B cell (primary cell): Measurements from ENCODE around the gene HEXIM1. TPM values are rescaled to one million over a fixed set of nuclear protein-coding genes. Genes with fewer than 3 reads are reported as not detected.

Experiments
- ATAC-seq: fragments of 200-7000 bp; cut with Tn5 transposase; one replicate; pipeline ENCODE4 v1.10.0; 2021; ENCODE audit warnings: low read depth, mild to moderate bottlenecking, moderate number of reproducible peaks, moderate library complexity
- CTCF ChIA-PET: fragments of 350-600 bp; sonication (Branson Sonifier 250); formaldehyde crosslinking; loops from one replicate; lab custom pipeline; 2021; ENCODE audit warnings: antibody characterized with exemption, inconsistent platforms; lab: Charles Lee
- POLR2A ChIA-PET: fragments of 350-600 bp; sonication (Branson Sonifier 250); formaldehyde crosslinking; loops from one replicate; lab custom pipeline; 2021; ENCODE audit warnings: antibody characterized with exemption; lab: Charles Lee
- DNase-seq: peaks from one replicate; pipeline ENCODE4 v3.0.0; 2013
- H2AFZ ChIP-seq: 2 replicates; pipeline ENCODE4 v1.6.1; 2012; ENCODE audit warnings: mild to moderate bottlenecking, low read depth, low read length; ENCODE audit not compliant: insufficient read depth, poor library complexity, severe bottlenecking
- H3K27ac ChIP-seq, 2 donors: 1 replicate in 1 of 2; 2 replicates in 1 of 2; pipeline ENCODE4 v1.5.1; 2012 to 2013; ENCODE audit warnings: low read length in 2 of 2, mild to moderate bottlenecking in 2 of 2, moderate library complexity in 1 of 2
- H3K27me3 ChIP-seq, 4 experiments: fragments of 200-600 bp in 1 of 4; sonication (generic) in 1 of 4; replicated peaks in 1 of 4; 1 replicate in 2 of 4; 2 replicates in 2 of 4; pipeline versions ENCODE4 v1.6.1 to v1.7.0; 2013 to 2016; ENCODE audit warnings: low read length in 3 of 4, mild to moderate bottlenecking in 2 of 4, mixed read lengths in 1 of 4, moderate library complexity in 1 of 4; ENCODE audit not compliant: insufficient read depth in 4 of 4, control insufficient read depth in 3 of 4; ENCODE audit errors: control extremely low read depth in 1 of 4
- H3K36me3 ChIP-seq, 2 experiments: replicated peaks in 1 of 2; 1 replicate in 1 of 2; 2 replicates in 1 of 2; pipeline versions ENCODE4 v1.6.1 to v1.7.1; 2013; ENCODE audit warnings: low read length in 1 of 2; ENCODE audit not compliant: insufficient read depth in 2 of 2, control insufficient read depth in 1 of 2; ENCODE audit errors: control extremely low read depth in 1 of 2, extremely low read depth in 1 of 2
- H3K4me1 ChIP-seq, 2 donors: fragments of 200-600 bp in 1 of 2; sonication (generic) in 1 of 2; 1 replicate in 1 of 2; 2 replicates in 1 of 2; pipeline versions ENCODE4 v1.5.1 to v1.6.1; 2013 to 2017; ENCODE audit warnings: low read length in 2 of 2; ENCODE audit not compliant: control insufficient read depth in 2 of 2, insufficient read depth in 2 of 2
- H3K4me2 ChIP-seq: replicated peaks from 2 replicates; pipeline ENCODE3; 2012; ENCODE audit warnings: mild to moderate bottlenecking, low read depth, low read length; ENCODE audit not compliant: poor library complexity, severe bottlenecking
- H3K4me3 ChIP-seq, 5 experiments: fragments of 200-600 bp in 1 of 5; sonication (generic) in 1 of 5; 1 replicate in 3 of 5; 2 replicates in 2 of 5; pipeline versions ENCODE4 v1.5.1 to v1.7.0; 2011 to 2016; ENCODE audit warnings: low read length in 4 of 5, mild to moderate bottlenecking in 4 of 5, low read depth in 2 of 5, control low read depth in 1 of 5, moderate library complexity in 1 of 5; ENCODE audit not compliant: insufficient read depth in 1 of 5; ENCODE audit errors: control extremely low read depth in 1 of 5, extremely low read depth in 1 of 5
- H3K79me2 ChIP-seq: fragments of 200-600 bp; sonication (generic); one replicate; pipeline ENCODE4 v1.6.0; 2016; ENCODE audit warnings: low read length; ENCODE audit not compliant: control insufficient read depth, insufficient read depth
- H3K9ac ChIP-seq: fragments of 200-600 bp; sonication (generic); 2 replicates; pipeline ENCODE4 v1.6.1; 2017; ENCODE audit warnings: mild to moderate bottlenecking, low read length, moderate library complexity
- H3K9me3 ChIP-seq, 3 donors: one replicate each; pipeline versions ENCODE4 v1.6.1 to v1.7.1; 2013; ENCODE audit warnings: low read length in 2 of 3; ENCODE audit not compliant: control insufficient read depth in 2 of 3, insufficient read depth in 1 of 3; ENCODE audit errors: control extremely low read depth in 1 of 3
- H4K20me1 ChIP-seq: 2 replicates; pipeline ENCODE4 v1.6.0; 2012; ENCODE audit warnings: mild to moderate bottlenecking, low read length; ENCODE audit not compliant: insufficient read depth, control insufficient read depth, poor library complexity, severe bottlenecking
- H3K27ac Mint-ChIP-seq: one replicate; pipeline ENCODE4 v1.8.0; 2021; ENCODE audit warnings: mixed read lengths
- H3K27me3 Mint-ChIP-seq: one replicate; pipeline ENCODE4 v1.8.0; 2021; ENCODE audit warnings: mixed read lengths
- H3K4me1 Mint-ChIP-seq: one replicate; pipeline ENCODE4 v1.8.0; 2021; ENCODE audit warnings: mixed read lengths
- H3K4me3 Mint-ChIP-seq: one replicate; pipeline ENCODE4 v1.8.0; 2021; ENCODE audit warnings: mixed read lengths
- H3K9me3 Mint-ChIP-seq: one replicate; pipeline ENCODE4 v1.8.0; 2022; ENCODE audit warnings: mixed read lengths; ENCODE audit not compliant: insufficient read depth
- EZH2 ChIP-seq: IDR thresholded peaks from 2 replicates; pipeline ENCODE4 v1.6.1; 2012; ENCODE audit warnings: borderline replicate concordance, low read depth, mild to moderate bottlenecking, moderate library complexity, low read length; ENCODE audit not compliant: insufficient read depth, poor library complexity, severe bottlenecking
- WGBS: methylation state at CpG from one replicate; pipeline ENCODE4 v1.1.5; 2013; ENCODE audit warnings: missing lambda C conversion rate; ENCODE audit not compliant: insufficient coverage; 5-methylcytosine and 5-hydroxymethylcytosine counted together
- intact Hi-C: fragments of 100-400 bp; cut with micrococcal nuclease; formaldehyde crosslinking; loops from one replicate; pipeline ENCODE4 v1.10.0; 2022
- polyA plus RNA-seq: library from polyadenylated mRNA; depleted of rRNA; stranded (reverse); fragments of >200 nt; gene quantifications from 2 replicates; pipeline ENCODE4 v1.2.3, GENCODE V29; 2012
- total RNA-seq, 2 donors: library from RNA; stranded (reverse); fragments of 120-200 nt in 1 of 2; gene quantifications; 1 replicate in 1 of 2; 2 replicates in 1 of 2; pipeline versions ENCODE4 v1.2.3 to v1.2.4, GENCODE V29; 2013 to 2022
- TF ChIP-seq, protein P1 (sequence below): fragments of 200-600 bp; IDR thresholded peaks from one replicate; pipeline ENCODE4 v1.8.0; 2022; ENCODE audit warnings: antibody characterized with exemption, mild to moderate bottlenecking

HEXIM1 gene
- total and polyA plus RNA-seq, 2 donors (not counting 1 experiment from before 2014, with no cell fraction given): 23.7 to 48.9 TPM

DNA sequence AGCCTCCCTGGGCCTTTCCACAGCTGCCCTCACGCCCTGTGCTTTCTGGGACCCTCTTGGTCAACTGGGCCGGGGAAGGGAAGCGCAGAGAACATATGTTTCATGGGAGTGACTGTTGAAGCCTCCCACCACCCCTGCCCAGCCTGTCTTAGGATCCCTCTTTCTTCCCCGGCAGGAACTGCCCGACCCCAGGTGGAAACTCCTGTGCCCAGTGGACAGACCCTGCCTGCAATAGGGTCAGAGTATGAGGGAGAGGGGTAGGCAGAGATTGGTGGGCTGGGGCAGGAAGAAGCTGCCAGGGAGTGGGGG is 23.9 kb downstream of the HEXIM1 start:
- WGBS: 100% methylated on average over 1 of the region's 5 CpGs
- H3K9me3 ChIP-seq: no peaks in the 10 kb centered on the region
- DNase-seq (no peak), ATAC-seq (no peak)
- H3K27ac ChIP-seq: peak overlapping the region; percentile 40 to 63
- ChIA-PET POLR2A (interaction anchor here (0.5 to 3.6 kb wide), 7 partner anchors 10 to 827 kb away, joined by 3 to 23 read pairs (median 4); partner anchors contain the start of genes GRN, HEXIM1 and HEXIM2), CTCF (interaction anchor here (0.7 to 3.0 kb wide), 10 partner anchors 9 to 58 kb away, joined by 3 to 32 read pairs (median 6); partner anchors contain the start of genes ACBD4, HEXIM1 and HEXIM2)
- H3K4me3 ChIP-seq: peak overlapping the region in 4 of 5 experiments; percentile 31 to 51 (median 49)
- no peaks in the 10 kb centered on the region for H3K27me3 ChIP-seq
- no peaks in the 10 kb centered on the region for H3K36me3 ChIP-seq
- peaks cover 11 to 16% of the 10 kb centered on the region in 2 donors for H3K4me1 ChIP-seq
- Mint-ChIP-seq H3K27ac (peak overlapping the region; percentile 97), H3K4me1 (peaks cover 12% of the 10 kb centered on the region), H3K4me3 (peak overlapping the region; percentile 86), H3K27me3 (no peaks in the 10 kb centered on the region), H3K9me3 (no peaks in the 10 kb centered on the region)
- H3K79me2 ChIP-seq: no peaks in the 10 kb centered on the region
- H3K4me2 ChIP-seq: peak overlapping the region; percentile 76
- no peaks in the 10 kb centered on the region for H4K20me1 ChIP-seq
- TF ChIP-seq, protein P1, sequence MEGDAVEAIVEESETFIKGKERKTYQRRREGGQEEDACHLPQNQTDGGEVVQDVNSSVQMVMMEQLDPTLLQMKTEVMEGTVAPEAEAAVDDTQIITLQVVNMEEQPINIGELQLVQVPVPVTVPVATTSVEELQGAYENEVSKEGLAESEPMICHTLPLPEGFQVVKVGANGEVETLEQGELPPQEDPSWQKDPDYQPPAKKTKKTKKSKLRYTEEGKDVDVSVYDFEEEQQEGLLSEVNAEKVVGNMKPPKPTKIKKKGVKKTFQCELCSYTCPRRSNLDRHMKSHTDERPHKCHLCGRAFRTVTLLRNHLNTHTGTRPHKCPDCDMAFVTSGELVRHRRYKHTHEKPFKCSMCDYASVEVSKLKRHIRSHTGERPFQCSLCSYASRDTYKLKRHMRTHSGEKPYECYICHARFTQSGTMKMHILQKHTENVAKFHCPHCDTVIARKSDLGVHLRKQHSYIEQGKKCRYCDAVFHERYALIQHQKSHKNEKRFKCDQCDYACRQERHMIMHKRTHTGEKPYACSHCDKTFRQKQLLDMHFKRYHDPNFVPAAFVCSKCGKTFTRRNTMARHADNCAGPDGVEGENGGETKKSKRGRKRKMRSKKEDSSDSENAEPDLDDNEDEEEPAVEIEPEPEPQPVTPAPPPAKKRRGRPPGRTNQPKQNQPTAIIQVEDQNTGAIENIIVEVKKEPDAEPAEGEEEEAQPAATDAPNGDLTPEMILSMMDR: no peak
- TF ChIP-seq EZH2: no peak
- intact Hi-C loops: loop anchor here (1.0 to 2.0 kb wide), 4 partner anchors 11 to 75 kb away; partner anchors contain the start of genes ACBD4, HEXIM1 and HEXIM2
- H3K9ac ChIP-seq: peak overlapping the region; percentile 54
- peak overlapping the region; percentile 87 for H2AFZ ChIP-seq
